GM19324 (cell line): ENCODE results near the gene GHDC.
"Not testable (repeated sequence)": the region's sequence is repeated elsewhere in the genome, so short reads cannot be mapped to it uniquely, and the experiment has no call there.

Experiments used
- ATAC-seq: cut with Tn5 transposase; IDR thresholded peaks from one replicate; pipeline ENCODE4 v1.9.1; 2021; ENCODE audit warnings: mild to moderate bottlenecking, moderate library complexity; ENCODE audit not compliant: unreplicated experiment, low FRiP score

GHDC gene

GRCh38 chr17:42193969-42194899 lies at the start of gene GHDC:
GHDC (minus strand) TSS chr17:42194494; CDS start chr17:42193581, 913 bp downstream.
- peak; percentile 84 for ATAC-seq

- no peak for ATAC-seq
Measured at GRCh38 chr17:42243493-42243982, 49.2 kb upstream of the GHDC start.

- ATAC-seq, result no peak
Measured at GRCh38 chr17:42241871-42242270, 47.6 kb upstream of the GHDC start.

GRCh38 chr17:42240863-42241262 lies 46.6 kb upstream of the GHDC start:
- ATAC-seq, result not testable (repeated sequence)

- ATAC-seq, result no peak
Measured at GRCh38 chr17:42240201-42240600, 45.9 kb upstream of the GHDC start.

- ATAC-seq, result not testable (repeated sequence)
Measured at GRCh38 chr17:42239576-42239975, 45.3 kb upstream of the GHDC start.

- no peak for ATAC-seq
Measured at GRCh38 chr17:42236760-42237159, 42.5 kb upstream of the GHDC start.

- no peak for ATAC-seq
Measured at GRCh38 chr17:42233994-42234393, 39.7 kb upstream of the GHDC start.

GRCh38 chr17:42233156-42233555 lies 38.9 kb upstream of the GHDC start:
- ATAC-seq, result no peak

GRCh38 chr17:42230225-42230624 lies 35.9 kb upstream of the GHDC start:
- ATAC-seq, result no peak

GRCh38 chr17:42227849-42228700 lies 33.8 kb upstream of the GHDC start:
- ATAC-seq, result no peak

GRCh38 chr17:42225646-42226045 lies 31.4 kb upstream of the GHDC start:
- no peak for ATAC-seq

- no peak for ATAC-seq
Measured at GRCh38 chr17:42224651-42225050, 30.4 kb upstream of the GHDC start.

GRCh38 chr17:42221886-42222745 lies 27.8 kb upstream of the GHDC start:
- no peak for ATAC-seq

GRCh38 chr17:42219280-42219679 lies 25.0 kb upstream of the GHDC start:
- not testable (repeated sequence) for ATAC-seq

- ATAC-seq, result no peak
Measured at GRCh38 chr17:42214156-42214555, 19.9 kb upstream of the GHDC start.

GRCh38 chr17:42212382-42212781 lies 18.1 kb upstream of the GHDC start:
- no peak for ATAC-seq

- ATAC-seq, result not testable (repeated sequence)
Measured at GRCh38 chr17:42211921-42212341, 17.6 kb upstream of the GHDC start.

- no peak for ATAC-seq
Measured at GRCh38 chr17:42210046-42210445, 15.8 kb upstream of the GHDC start.

GRCh38 chr17:42206153-42206612 lies 11.9 kb upstream of the GHDC start:
- ATAC-seq, result not testable (repeated sequence)
